GM21515 (cell line): Measurements from ENCODE around the gene HDLBP.
"Not testable (repeated sequence)": the region's sequence is repeated elsewhere in the genome, so short reads cannot be mapped to it uniquely, and the experiment has no call there.

Experiments used
- ATAC-seq: cut with Tn5 transposase; IDR thresholded peaks from one replicate; pipeline ENCODE4 v1.9.1; 2021; ENCODE audit not compliant: unreplicated experiment

The HDLBP gene

GRCh38 chr2:241197246-241197645 lies 118.2 kb downstream of the HDLBP start:
- not testable (repeated sequence) for ATAC-seq

GRCh38 chr2:241195506-241196130 lies 119.9 kb downstream of the HDLBP start:
- ATAC-seq: no peak

- no peak for ATAC-seq
Measured at GRCh38 chr2:241194811-241195210, 120.7 kb downstream of the HDLBP start.

- no peak for ATAC-seq
Measured at GRCh38 chr2:241193271-241193670, 122.2 kb downstream of the HDLBP start.

- ATAC-seq: no peak
Measured at GRCh38 chr2:241191081-241191480, 124.4 kb downstream of the HDLBP start.

- no peak for ATAC-seq
Measured at GRCh38 chr2:241190291-241190981, 125.0 kb downstream of the HDLBP start.

- no peak for ATAC-seq
Measured at GRCh38 chr2:241189856-241190201, 125.6 kb downstream of the HDLBP start.

- ATAC-seq: no peak
Measured at GRCh38 chr2:241189093-241189855, 126.2 kb downstream of the HDLBP start.

GRCh38 chr2:241188361-241189092 lies 126.9 kb downstream of the HDLBP start, which contains the start of gene ANO7:
ANO7 (plus strand) TSS chr2:241188677; CDS start chr2:241190064, 1,387 bp downstream.
- no peak for ATAC-seq

- ATAC-seq: no peak
Measured at GRCh38 chr2:241187918-241188234, 127.6 kb downstream of the HDLBP start.

- ATAC-seq: no peak
Measured at GRCh38 chr2:241187101-241187917, 128.2 kb downstream of the HDLBP start.

GRCh38 chr2:241185961-241186360 lies 129.5 kb downstream of the HDLBP start:
- no peak for ATAC-seq

- no peak for ATAC-seq
Measured at GRCh38 chr2:241184901-241185300, 130.6 kb downstream of the HDLBP start.

GRCh38 chr2:241183221-241183620 lies 132.3 kb downstream of the HDLBP start:
- ATAC-seq: no peak

- no peak for ATAC-seq
Measured at GRCh38 chr2:241182531-241183133, 132.8 kb downstream of the HDLBP start.

GRCh38 chr2:241182126-241182525 lies 133.3 kb downstream of the HDLBP start:
- ATAC-seq: no peak

GRCh38 chr2:241180495-241180894 lies 135.0 kb downstream of the HDLBP start:
- no peak for ATAC-seq

- no peak for ATAC-seq
Measured at GRCh38 chr2:241179899-241180298, 135.6 kb downstream of the HDLBP start.

GRCh38 chr2:241178961-241179360 lies 136.5 kb downstream of the HDLBP start:
- ATAC-seq: no peak
